ENCODE results near the gene KCTD8. TPM values are rescaled to one million over a fixed set of nuclear protein-coding genes. Genes with fewer than 3 reads are reported as not detected.

The KCTD8 gene
- total RNA-seq, 1 experiment from 2014 or later = 0.16 TPM

DNA sequence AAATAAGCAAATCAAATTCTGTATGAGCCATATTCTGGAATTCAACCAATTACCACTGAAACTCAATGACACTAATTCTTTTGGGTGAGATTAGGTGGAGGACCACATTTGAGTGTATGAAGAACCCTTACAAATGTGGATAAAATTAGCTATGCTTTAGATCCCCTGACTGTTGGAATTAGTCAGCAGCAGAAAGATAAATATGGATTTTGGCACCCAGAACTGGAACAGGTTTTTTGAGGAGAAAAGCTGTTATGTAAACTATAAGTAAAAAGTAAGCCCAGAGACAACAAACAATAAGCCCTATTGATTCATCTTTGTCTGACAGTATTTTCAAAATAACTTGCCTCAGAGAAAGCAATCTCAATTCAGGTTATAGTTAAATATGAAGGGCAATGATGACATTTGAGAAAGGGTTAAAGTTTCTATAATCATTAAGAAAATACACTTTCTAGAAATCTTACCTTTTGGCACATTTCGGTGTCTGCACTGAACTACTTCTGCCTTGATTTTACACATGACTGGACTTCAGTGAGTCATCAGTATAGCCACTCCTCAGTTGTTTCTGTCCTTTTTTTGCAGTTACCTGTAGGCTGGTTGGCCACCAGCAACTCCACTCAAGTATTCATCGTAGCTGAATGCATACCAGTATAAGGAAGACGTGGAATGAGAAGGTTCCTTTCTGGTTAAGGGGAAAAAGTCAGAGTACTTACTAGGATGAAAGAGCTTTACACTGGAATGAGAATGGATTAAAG is 80.0 kb downstream of the KCTD8 start:
- no peaks in the 10 kb centered on the region for H3K4me1 Mint-ChIP-seq (ENCODE audit: insufficient read depth, unreplicated experiment)
- H3K27me3 Mint-ChIP-seq (ENCODE audit: insufficient read depth, unreplicated experiment) = no peaks in the 10 kb centered on the region
- TF ChIP-seq, protein P1, sequence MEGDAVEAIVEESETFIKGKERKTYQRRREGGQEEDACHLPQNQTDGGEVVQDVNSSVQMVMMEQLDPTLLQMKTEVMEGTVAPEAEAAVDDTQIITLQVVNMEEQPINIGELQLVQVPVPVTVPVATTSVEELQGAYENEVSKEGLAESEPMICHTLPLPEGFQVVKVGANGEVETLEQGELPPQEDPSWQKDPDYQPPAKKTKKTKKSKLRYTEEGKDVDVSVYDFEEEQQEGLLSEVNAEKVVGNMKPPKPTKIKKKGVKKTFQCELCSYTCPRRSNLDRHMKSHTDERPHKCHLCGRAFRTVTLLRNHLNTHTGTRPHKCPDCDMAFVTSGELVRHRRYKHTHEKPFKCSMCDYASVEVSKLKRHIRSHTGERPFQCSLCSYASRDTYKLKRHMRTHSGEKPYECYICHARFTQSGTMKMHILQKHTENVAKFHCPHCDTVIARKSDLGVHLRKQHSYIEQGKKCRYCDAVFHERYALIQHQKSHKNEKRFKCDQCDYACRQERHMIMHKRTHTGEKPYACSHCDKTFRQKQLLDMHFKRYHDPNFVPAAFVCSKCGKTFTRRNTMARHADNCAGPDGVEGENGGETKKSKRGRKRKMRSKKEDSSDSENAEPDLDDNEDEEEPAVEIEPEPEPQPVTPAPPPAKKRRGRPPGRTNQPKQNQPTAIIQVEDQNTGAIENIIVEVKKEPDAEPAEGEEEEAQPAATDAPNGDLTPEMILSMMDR (IDR thresholded peaks at IDR 0.05; ENCODE audit: unreplicated experiment) = no peak
- intact Hi-C loops (cut with micrococcal nuclease) = no loop called here
- POLR2A ChIA-PET = interaction anchor here (0.6 kb wide), 1 partner anchor 74 kb away, joined by 4 read pairs; no protein-coding TSS in a partner anchor
- H3K4me3 Mint-ChIP-seq (ENCODE audit: unreplicated experiment) = no peak overlapping the region
- no peaks in the 10 kb centered on the region for H3K36me3 Mint-ChIP-seq (ENCODE audit: insufficient read depth, unreplicated experiment)
- H3K27ac Mint-ChIP-seq (ENCODE audit: low read depth, unreplicated experiment) = no peak overlapping the region
- CTCF ChIA-PET = no interaction called here
- DNase-seq (ENCODE audit: unreplicated experiment) = peak; percentile 7
- no peaks in the 10 kb centered on the region for H3K9me3 Mint-ChIP-seq (ENCODE audit: unreplicated experiment)
- no TSS peak for BruUV-seq (replicated peaks)

DNA sequence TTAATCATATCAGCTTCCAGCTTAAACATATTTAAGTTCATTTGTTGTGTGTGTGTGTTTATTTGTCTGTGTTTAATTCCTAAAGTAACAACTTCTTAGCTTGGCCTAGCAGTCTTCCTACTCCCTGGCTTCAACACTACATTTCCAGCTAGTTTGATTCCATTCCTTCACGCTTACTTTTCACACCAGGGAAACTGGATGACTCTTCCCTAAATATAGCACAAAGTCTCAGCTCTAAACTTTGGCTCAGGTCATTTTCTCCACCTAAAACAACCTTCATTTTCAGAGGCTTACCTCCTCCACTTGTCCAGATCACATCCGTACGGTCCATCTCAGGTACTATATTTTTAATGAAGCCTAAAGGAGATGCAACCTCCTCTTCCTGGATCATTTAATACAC is 94.4 kb downstream of the KCTD8 start:
- BruUV-seq (replicated peaks) = no TSS peak
- Mint-ChIP-seq H3K4me1 (ENCODE audit: insufficient read depth, unreplicated experiment) (no peaks in the 10 kb centered on the region), H3K4me3 (ENCODE audit: unreplicated experiment) (no peak overlapping the region), H3K36me3 (ENCODE audit: insufficient read depth, unreplicated experiment) (no peaks in the 10 kb centered on the region), H3K27ac (ENCODE audit: low read depth, unreplicated experiment) (no peak overlapping the region), H3K9me3 (ENCODE audit: unreplicated experiment) (no peaks in the 10 kb centered on the region), H3K27me3 (ENCODE audit: insufficient read depth, unreplicated experiment) (no peaks in the 10 kb centered on the region)
- DNase-seq (ENCODE audit: unreplicated experiment) = no peak
- ChIA-PET POLR2A (interaction anchor here (0.6 kb wide), 2 partner anchors 9 to 39 kb away, joined by 3 to 4 read pairs; no protein-coding TSS in a partner anchor), CTCF (interaction anchor here (0.7 to 1.0 kb wide), 2 partner anchors 19 to 230 kb away, joined by 3 read pairs; no protein-coding TSS in a partner anchor)
- TF ChIP-seq, protein P1 (IDR thresholded peaks at IDR 0.05; ENCODE audit: unreplicated experiment) = no peak
- intact Hi-C loops (cut with micrococcal nuclease) = no loop called here

DNA sequence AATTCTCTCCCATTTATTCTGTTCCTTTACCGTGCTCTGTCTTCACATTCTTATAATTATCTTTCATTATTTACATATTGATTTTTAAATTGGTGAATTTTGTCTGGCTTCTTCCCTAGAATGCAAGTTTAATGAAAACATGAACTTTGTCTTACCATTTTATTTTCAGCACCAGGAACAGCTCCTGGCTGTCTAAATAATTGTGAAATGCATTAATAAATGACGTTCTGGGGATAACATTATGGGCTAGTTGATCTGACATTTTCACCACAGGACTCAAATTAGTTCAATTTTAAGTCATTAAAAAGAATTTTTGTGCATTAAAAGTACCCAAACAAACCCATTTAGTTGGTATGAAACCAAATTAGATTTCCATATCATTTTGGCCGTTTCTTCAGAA is 97.5 kb downstream of the KCTD8 start:
- intact Hi-C loops (cut with micrococcal nuclease) = no loop called here
- TF ChIP-seq, protein P1 (IDR thresholded peaks at IDR 0.05; ENCODE audit: unreplicated experiment) = no peak
- no peaks in the 10 kb centered on the region for H3K27me3 Mint-ChIP-seq (ENCODE audit: insufficient read depth, unreplicated experiment)
- ChIA-PET POLR2A (no interaction called here), CTCF (no interaction called here)
- DNase-seq (ENCODE audit: unreplicated experiment) = peak; percentile 47
- no peaks in the 10 kb centered on the region for H3K4me1 Mint-ChIP-seq (ENCODE audit: insufficient read depth, unreplicated experiment)
- no peaks in the 10 kb centered on the region for H3K9me3 Mint-ChIP-seq (ENCODE audit: unreplicated experiment)
- no TSS peak for BruUV-seq (replicated peaks)
- H3K4me3 Mint-ChIP-seq (ENCODE audit: unreplicated experiment) = no peak overlapping the region
- no peak overlapping the region for H3K27ac Mint-ChIP-seq (ENCODE audit: low read depth, unreplicated experiment)
- no peaks in the 10 kb centered on the region for H3K36me3 Mint-ChIP-seq (ENCODE audit: insufficient read depth, unreplicated experiment)

DNA sequence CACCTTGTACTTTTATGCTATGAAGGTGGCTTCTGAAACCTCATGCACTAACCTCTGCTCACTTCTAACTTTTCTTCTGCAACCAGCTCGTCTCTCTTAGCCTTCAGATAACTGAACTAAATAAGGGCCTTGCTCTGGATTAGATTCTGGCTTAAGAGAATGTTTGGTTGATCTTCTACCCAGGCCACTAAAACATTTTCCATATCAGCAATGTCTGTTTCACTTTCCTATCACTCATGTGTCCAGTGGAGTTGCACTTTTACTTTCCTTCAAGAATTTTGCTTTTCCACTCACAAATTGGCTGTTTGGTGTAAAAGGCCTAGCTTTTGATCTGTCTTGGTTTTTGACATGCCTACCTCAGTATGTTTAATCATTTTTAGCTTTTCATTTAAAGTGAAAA is 105.8 kb downstream of the KCTD8 start:
- H3K9me3 Mint-ChIP-seq (ENCODE audit: unreplicated experiment) = no peaks in the 10 kb centered on the region
- H3K36me3 Mint-ChIP-seq (ENCODE audit: insufficient read depth, unreplicated experiment) = no peaks in the 10 kb centered on the region
- TF ChIP-seq, protein P1 (IDR thresholded peaks at IDR 0.05; ENCODE audit: unreplicated experiment) = no peak
- ChIA-PET POLR2A (interaction anchor here (0.7 kb wide), 1 partner anchor 564 kb away, joined by 3 read pairs; no protein-coding TSS in a partner anchor), CTCF (interaction anchor here (0.6 kb wide), 1 partner anchor 1757 kb away, joined by 4 read pairs; no protein-coding TSS in a partner anchor)
- peaks cover 5% of the 10 kb centered on the region for H3K4me1 Mint-ChIP-seq (ENCODE audit: insufficient read depth, unreplicated experiment)
- no peak overlapping the region for H3K4me3 Mint-ChIP-seq (ENCODE audit: unreplicated experiment)
- H3K27me3 Mint-ChIP-seq (ENCODE audit: insufficient read depth, unreplicated experiment) = no peaks in the 10 kb centered on the region
- no TSS peak for BruUV-seq (replicated peaks)
- no peak for DNase-seq (ENCODE audit: unreplicated experiment)
- no peak overlapping the region for H3K27ac Mint-ChIP-seq (ENCODE audit: low read depth, unreplicated experiment)
- intact Hi-C loops (cut with micrococcal nuclease) = no loop called here

All from MCF 10A (cell line).